Glomerular endothelial cell (primary cell): ENCODE results near the gene WDR4. TPM values are rescaled to one million over a fixed set of nuclear protein-coding genes. Genes with fewer than 3 reads are reported as not detected.
"Not testable (repeated sequence)": the region's sequence is repeated elsewhere in the genome, so short reads cannot be mapped to it uniquely, and the experiment has no call there.

ENCODE experiments used
- DNase-seq: peaks from one replicate; pipeline ENCODE4 v3.0.0-alpha.2; 2011; ENCODE audit warnings: low read depth, low spot score; ENCODE audit errors: extremely low read depth
- total RNA-seq: library from RNA; depleted of rRNA; stranded (reverse); fragments of >200 nt; gene quantifications from 2 replicates; pipeline ENCODE4 v1.2.3, GENCODE V29; 2015

WDR4 gene
- total RNA-seq, 1 donor from 2014 or later: 13.1 TPM

GRCh38 chr21:42854246-42855010 is 24.9 kb downstream of the WDR4 start:
- DNase-seq: no peak

- no peak for DNase-seq
These were observed 25.7 kb downstream of the WDR4 start for GRCh38 chr21:42853621-42854020.

GRCh38 chr21:42852925-42853570 is 26.3 kb downstream of the WDR4 start:
- DNase-seq: no peak

- DNase-seq: no peak
These were observed 27.3 kb downstream of the WDR4 start for GRCh38 chr21:42851812-42852665.

- no peak for DNase-seq
These were observed 28.4 kb downstream of the WDR4 start for GRCh38 chr21:42850866-42851391.

GRCh38 chr21:42850463-42850862 is 28.9 kb downstream of the WDR4 start:
- no peak for DNase-seq

GRCh38 chr21:42849759-42850412 is 29.5 kb downstream of the WDR4 start:
- DNase-seq: no peak

- no peak for DNase-seq
These were observed 30.2 kb downstream of the WDR4 start for GRCh38 chr21:42848932-42849758.

GRCh38 chr21:42848144-42848931 is 31.0 kb downstream of the WDR4 start:
- DNase-seq: not testable (repeated sequence)

GRCh38 chr21:42847726-42848125 is 31.6 kb downstream of the WDR4 start:
- DNase-seq: no peak

GRCh38 chr21:42847051-42847707 is 32.2 kb downstream of the WDR4 start:
- DNase-seq: no peak

GRCh38 chr21:42846221-42846620 is 33.1 kb downstream of the WDR4 start:
- DNase-seq: no peak

GRCh38 chr21:42845296-42845965 is 33.9 kb downstream of the WDR4 start:
- no peak for DNase-seq

GRCh38 chr21:42844411-42845113 is 34.8 kb downstream of the WDR4 start:
- DNase-seq: no peak

- no peak for DNase-seq
These were observed 36.3 kb downstream of the WDR4 start for GRCh38 chr21:42843056-42843455.

- not testable (repeated sequence) for DNase-seq
These were observed 37.3 kb downstream of the WDR4 start for GRCh38 chr21:42841916-42842655.
